Measurements from ENCODE around the gene ACSM4. TPM values are rescaled to one million over a fixed set of nuclear protein-coding genes. Genes with fewer than 3 reads are reported as not detected.

The ACSM4 gene
- total and polyA plus RNA-seq, 9 of the 15 experiments (the other 6 are each of a cell fraction or from before 2014, with no cell fraction given), result not detected

- Histone ChIP-seq H3K4me1 (replicated peaks in 1 of 2; ENCODE audit: control insufficient read depth in 2 of 2, insufficient read depth in 2 of 2, low read length in 2 of 2) (no peaks in the 10 kb centered on the region; a peak in 1 of 5 replicates), H3K36me3 (ENCODE audit: control insufficient read depth, insufficient read depth, low read length) (no peaks in the 10 kb centered on the region), H3K9me3 (replicated peaks; ENCODE audit: control insufficient read depth, insufficient read depth, low read depth, low read length) (no peaks in the 10 kb centered on the region), H3K4me3 (no peak overlapping the region), H2AFZ (ENCODE audit: low read depth, low read length) (no peak overlapping the region), H3K9me1 (ENCODE audit: control insufficient read depth, insufficient read depth, low read length) (no peaks in the 10 kb centered on the region), H4K20me1 (replicated peaks; ENCODE audit: control insufficient read depth, insufficient read depth, low read length) (no peaks in the 10 kb centered on the region), H3K79me2 (ENCODE audit: control insufficient read depth, insufficient read depth, low read length) (no peaks in the 10 kb centered on the region), H3K27ac (ENCODE audit: extremely low read depth, low read depth, low read length) (no peak overlapping the region), H3K9ac (ENCODE audit: insufficient read depth in 1 of 2, low read depth in 2 of 2, low read length in 2 of 2) (no peak overlapping the region), H3K4me2 (ENCODE audit: insufficient read depth, low read length) (no peak overlapping the region), H3K27me3 (ENCODE audit: control insufficient read depth in 2 of 2, insufficient read depth in 2 of 2, low read length in 2 of 2) (no peaks in the 10 kb centered on the region)
- DNase-seq (ENCODE audit: extremely low read depth in 1 of 4, low spot score in 3 of 4), result no peak
- in situ Hi-C loops (cut with MboI), result no loop called here
- intact Hi-C loops (cut with micrococcal nuclease), result no loop called here
- WGBS (ENCODE audit: insufficient coverage, low coverage, missing lambda C conversion rate), result 49% methylated on average over 5 of the region's 5 CpGs
- no peak for FAIRE-seq
- no TSS peak for BruUV-seq (replicated peaks)
- ChIA-PET CTCF (ENCODE audit: low intra/inter-chr PET ratio) (no interaction called here), POLR2A (no interaction called here)
- TF ChIP-seq ZNF253 (CRISPR knock-in tag; conservative IDR thresholded peaks at IDR 0.05) (no peak), ZNF316 (IDR thresholded peaks at IDR 0.05) (peak; percentile 73), TGIF2 (CRISPR knock-in tag; IDR thresholded peaks at IDR 0.05) (no peak), HINFP (tag; conservative IDR thresholded peaks at IDR 0.05; ENCODE audit: low read depth) (no peak), RBM34 (IDR thresholded peaks at IDR 0.05; ENCODE audit: borderline replicate concordance, insufficient read depth, low read length) (no peak), POLR2AphosphoS5 (IDR thresholded peaks at IDR 0.05; ENCODE audit: control insufficient read depth, insufficient read depth, low read depth, low read length) (no peak), MAFG (tag; conservative IDR thresholded peaks at IDR 0.05) (peak; percentile 41; the same call in 1 of the 2 replicates), C11orf30 (IDR thresholded peaks at IDR 0.05; ENCODE audit: low read depth) (peak; percentile 61; the same call in 1 of the 2 replicates), TFAP4 (CRISPR knock-in tag; IDR thresholded peaks at IDR 0.05; ENCODE audit: borderline replicate concordance) (no peak), MAFF (IDR thresholded peaks at IDR 0.05; ENCODE audit: low read length) (0 out of 2 replicates have a peak, but pooled peaks have one; percentile 14)
- no peak for ATAC-seq
Observed at GRCh38 chr12:7269273-7269672, 34.6 kb upstream of the ACSM4 start.
